ENCODE measurements around the gene KBTBD2.
"Not testable (repeated sequence)": the region's sequence is repeated elsewhere in the genome, so short reads cannot be mapped to it uniquely, and the experiment has no call there.

Gene KBTBD2

DNA sequence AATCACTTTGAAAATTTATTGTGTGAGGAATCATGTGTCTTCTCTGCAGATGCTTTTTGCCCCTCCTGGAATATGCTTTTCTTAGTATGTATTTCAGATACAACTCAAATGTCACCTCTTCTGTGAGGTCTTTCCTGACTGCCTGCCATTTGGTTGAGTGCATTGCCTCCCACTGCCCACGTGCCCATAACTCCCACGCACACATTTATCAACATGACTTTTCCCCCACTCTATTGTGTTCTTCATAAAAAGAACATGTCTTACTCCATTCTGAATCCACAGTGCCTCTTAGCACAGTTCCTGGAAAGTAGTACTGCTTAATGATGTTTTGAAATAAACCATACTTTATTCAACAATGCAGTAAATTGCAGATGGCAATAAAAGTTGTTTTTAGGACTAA lies 42.9 kb downstream of the KBTBD2 start:
- not testable (repeated sequence) for DNase-seq

DNA sequence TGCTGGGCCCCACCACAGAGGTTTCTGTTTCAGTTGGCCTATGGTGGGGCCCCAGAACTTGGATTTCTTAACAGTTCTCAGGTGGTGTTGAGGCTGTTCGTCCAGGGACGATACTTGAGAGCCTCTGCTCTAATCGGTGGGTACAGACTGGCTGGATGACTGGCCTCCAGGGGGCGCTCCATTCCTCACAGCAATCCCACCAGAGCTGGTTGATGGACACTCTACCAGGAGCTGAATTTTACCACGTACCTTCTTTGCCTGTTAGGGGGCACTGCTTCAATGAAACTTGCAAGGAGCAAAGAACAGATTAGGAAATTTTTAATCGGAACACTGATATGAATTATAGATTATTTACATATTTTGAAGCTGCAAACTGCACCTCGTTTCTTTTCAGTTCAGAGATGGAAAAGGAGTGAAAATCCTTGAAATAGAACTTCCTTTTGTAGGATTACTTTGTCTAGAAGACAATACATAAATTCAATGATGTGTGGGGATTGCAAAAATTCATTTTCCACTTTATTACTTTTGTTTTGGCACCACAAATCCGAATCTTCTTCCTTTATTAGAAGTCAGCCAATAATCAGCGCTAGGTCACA lies 44.8 kb downstream of the KBTBD2 start:
- peak; percentile 90 for DNase-seq

DNA sequence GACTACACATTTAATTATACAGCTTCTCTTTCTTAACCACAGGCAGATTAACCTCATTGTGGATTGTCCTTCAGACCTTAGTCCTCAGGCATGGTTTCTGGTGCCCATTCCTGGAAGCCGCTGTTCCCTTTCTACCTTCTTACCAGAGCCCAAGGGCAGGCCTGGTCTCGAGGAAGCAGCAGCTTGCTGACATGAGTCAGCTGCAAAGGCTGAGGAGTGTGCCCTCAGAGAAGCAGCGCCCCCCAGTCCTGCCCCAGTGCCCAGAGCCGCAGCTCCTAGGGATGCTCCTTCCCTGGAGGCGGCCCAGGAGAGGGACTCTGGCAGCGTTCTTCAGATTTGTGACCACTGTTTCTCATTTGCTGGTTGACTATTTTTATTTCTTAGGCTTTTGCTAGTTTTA lies 46.8 kb downstream of the KBTBD2 start:
- DNase-seq, result not testable (repeated sequence)

DNA sequence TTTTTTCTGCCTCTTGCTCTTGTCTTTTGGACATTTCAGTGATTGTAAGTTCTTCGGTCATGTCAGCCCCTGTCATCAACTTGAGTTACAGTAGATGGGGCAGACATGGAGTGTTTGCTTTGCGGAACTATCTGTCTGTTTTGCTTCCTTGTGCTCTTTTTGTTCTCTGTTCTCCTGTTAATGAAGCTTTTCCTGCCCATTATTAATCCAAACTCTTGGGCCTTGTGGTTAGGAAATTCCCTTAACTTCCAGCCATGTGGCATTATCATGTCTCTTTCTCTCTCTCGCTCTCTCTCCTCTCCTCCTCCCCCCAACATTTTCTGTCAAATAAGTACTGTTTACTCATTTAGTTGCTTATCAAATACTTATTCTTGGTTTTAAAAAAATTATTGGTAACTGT lies 47.8 kb downstream of the KBTBD2 start:
- not testable (repeated sequence) for DNase-seq

DNA sequence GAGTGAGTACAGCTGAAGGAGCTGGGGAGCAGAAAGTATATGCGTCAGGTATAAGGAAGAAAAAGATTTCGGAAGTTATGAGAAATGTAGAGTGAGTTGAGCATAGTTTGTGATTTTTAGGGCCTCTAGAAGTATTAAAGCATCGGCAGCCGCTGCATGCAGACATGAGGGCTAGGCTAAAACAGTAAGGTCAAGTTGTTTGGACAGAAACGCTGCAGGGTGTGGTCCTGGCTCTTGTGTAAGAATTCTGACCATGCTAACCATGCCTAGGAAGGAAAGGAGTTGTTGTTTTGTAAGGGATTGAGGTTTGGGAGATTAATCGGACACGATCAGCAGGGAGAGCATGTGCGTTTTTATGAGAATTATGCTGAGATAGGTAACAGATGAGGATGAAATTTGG lies 51.7 kb downstream of the KBTBD2 start:
- not testable (repeated sequence) for DNase-seq

DNA sequence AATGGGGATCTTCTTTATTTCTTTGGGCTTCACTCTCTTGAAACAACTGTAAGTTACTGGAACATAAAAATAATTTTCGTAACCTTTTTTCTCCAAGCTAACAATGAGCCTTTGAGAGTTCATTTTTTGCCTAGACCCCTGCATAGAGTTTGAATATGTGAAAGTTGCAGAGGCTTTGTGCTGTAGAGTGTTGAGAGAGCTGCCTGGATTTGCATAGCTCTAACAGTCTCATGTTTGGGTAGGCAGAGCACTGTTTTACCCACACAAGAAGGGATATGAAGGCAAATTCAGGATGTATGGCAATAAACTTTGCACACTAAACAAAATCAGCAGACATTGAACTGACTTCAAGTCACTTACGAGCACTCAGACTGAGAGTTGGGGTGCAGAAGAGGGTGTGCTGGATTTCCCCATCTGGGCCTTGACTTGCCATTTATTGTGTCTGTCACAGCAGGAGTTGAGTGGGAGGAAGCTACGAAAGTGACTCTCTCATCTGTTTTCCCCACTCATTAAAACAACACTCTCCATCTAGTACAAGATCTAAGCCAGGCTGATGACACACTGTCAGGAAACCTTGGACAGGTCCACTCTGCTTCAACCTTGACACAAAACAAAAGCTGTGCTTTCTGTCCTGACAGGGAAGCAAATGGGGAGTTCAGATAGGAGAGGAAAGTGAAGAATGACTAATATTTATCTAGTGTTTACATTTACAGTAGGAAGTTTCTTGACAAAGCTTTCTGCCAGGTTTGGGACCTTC lies 62.4 kb downstream of the KBTBD2 start:
- DNase-seq, result not testable (repeated sequence)

Measured in stimulated activated CD4-positive, alpha-beta T cell treated with anti-CD3 and anti-CD28 coated beads, Interleukin-4, amount 100 ng/mL, for 24 hours (primary cell).